Natural killer cell (primary cell): ENCODE data around the gene CLDN22. TPM values are rescaled to one million over a fixed set of nuclear protein-coding genes. Genes with fewer than 3 reads are reported as not detected.
A peak's percentile ranks its signal among the peaks of the same experiment; 100 is the strongest.

Experiments used
- ATAC-seq, 3 donors: fragments of 150-1000 bp in 2 of 3; fragments of 200-7000 bp in 1 of 3; cut with Tn5 transposase; 1 replicate in 1 of 3; 2 replicates in 2 of 3; pipeline ENCODE4 v1.10.0; 2021; ENCODE audit warnings: mild to moderate bottlenecking in 2 of 3, moderate library complexity in 2 of 3
- DNase-seq, 2 donors: peaks; one replicate each; pipeline versions ENCODE4 v3.0.0 to v3.0.0-alpha.2; 2013 to 2021; ENCODE audit warnings: mixed read lengths in 1 of 2
- H3K27ac ChIP-seq: one replicate; pipeline ENCODE4 v1.5.1; 2013; ENCODE audit warnings: mild to moderate bottlenecking, low read length
- H3K27me3 ChIP-seq: one replicate; pipeline ENCODE4 v1.6.1; 2013; ENCODE audit warnings: low read length; ENCODE audit not compliant: control insufficient read depth, insufficient read depth
- H3K36me3 ChIP-seq: one replicate; pipeline ENCODE4 v1.6.1; 2013; ENCODE audit warnings: low read length; ENCODE audit not compliant: control insufficient read depth, insufficient read depth
- H3K4me1 ChIP-seq: one replicate; pipeline ENCODE4 v1.6.1; 2013; ENCODE audit warnings: low read length; ENCODE audit not compliant: control insufficient read depth, insufficient read depth
- H3K4me3 ChIP-seq: one replicate; pipeline ENCODE4 v1.5.1; 2013; ENCODE audit warnings: low read length
- H3K9me3 ChIP-seq: one replicate; pipeline ENCODE4 v1.6.1; 2013; ENCODE audit warnings: low read length; ENCODE audit not compliant: control insufficient read depth, insufficient read depth
- H3K27ac Mint-ChIP-seq, 2 donors: one replicate each; pipeline ENCODE4 v1.8.0; 2022; ENCODE audit warnings: mild to moderate bottlenecking in 2 of 2, mixed read lengths in 2 of 2, moderate library complexity in 1 of 2
- H3K27me3 Mint-ChIP-seq, 2 donors: one replicate each; pipeline ENCODE4 v1.8.0; 2022; ENCODE audit warnings: low read depth in 2 of 2, mixed read lengths in 2 of 2
- H3K36me3 Mint-ChIP-seq: one replicate; pipeline ENCODE4 v1.8.0; 2022; ENCODE audit warnings: mixed read lengths
- H3K4me1 Mint-ChIP-seq, 2 donors: one replicate each; pipeline ENCODE4 v1.8.0; 2022; ENCODE audit warnings: mixed read lengths in 2 of 2
- H3K4me3 Mint-ChIP-seq: one replicate; pipeline ENCODE4 v1.8.0; 2022; ENCODE audit warnings: mild to moderate bottlenecking, moderate library complexity, mixed read lengths
- H3K9me3 Mint-ChIP-seq, 2 donors: one replicate each; pipeline ENCODE4 v1.8.0; 2022; ENCODE audit warnings: mixed read lengths in 2 of 2
- WGBS: methylation state at CpG from one replicate; pipeline ENCODE4 v1.1.7; 2013; ENCODE audit warnings: missing lambda C conversion rate; ENCODE audit not compliant: insufficient coverage; 5-methylcytosine and 5-hydroxymethylcytosine counted together
- intact Hi-C: fragments of 100-400 bp; cut with micrococcal nuclease; formaldehyde crosslinking; loops from one replicate; pipeline ENCODE4 v1.14.2; 2022
- total RNA-seq, 4 donors: library from RNA; stranded (reverse); fragments of 120-200 nt in 1 of 4; gene quantifications; one replicate each; pipeline versions ENCODE4 v1.2.3 to v1.2.4, GENCODE V29; 2013 to 2022
- TF ChIP-seq, protein P1 (sequence below): fragments of 200-600 bp; IDR thresholded peaks from one replicate; pipeline ENCODE4 v1.8.0; 2022; ENCODE audit warnings: antibody characterized with exemption

Gene CLDN22
- total RNA-seq, 3 donors from 2014 or later (not counting 1 experiment from before 2014, with no cell fraction given): 0.25 to 0.60 TPM; not detected in 1

DNA sequence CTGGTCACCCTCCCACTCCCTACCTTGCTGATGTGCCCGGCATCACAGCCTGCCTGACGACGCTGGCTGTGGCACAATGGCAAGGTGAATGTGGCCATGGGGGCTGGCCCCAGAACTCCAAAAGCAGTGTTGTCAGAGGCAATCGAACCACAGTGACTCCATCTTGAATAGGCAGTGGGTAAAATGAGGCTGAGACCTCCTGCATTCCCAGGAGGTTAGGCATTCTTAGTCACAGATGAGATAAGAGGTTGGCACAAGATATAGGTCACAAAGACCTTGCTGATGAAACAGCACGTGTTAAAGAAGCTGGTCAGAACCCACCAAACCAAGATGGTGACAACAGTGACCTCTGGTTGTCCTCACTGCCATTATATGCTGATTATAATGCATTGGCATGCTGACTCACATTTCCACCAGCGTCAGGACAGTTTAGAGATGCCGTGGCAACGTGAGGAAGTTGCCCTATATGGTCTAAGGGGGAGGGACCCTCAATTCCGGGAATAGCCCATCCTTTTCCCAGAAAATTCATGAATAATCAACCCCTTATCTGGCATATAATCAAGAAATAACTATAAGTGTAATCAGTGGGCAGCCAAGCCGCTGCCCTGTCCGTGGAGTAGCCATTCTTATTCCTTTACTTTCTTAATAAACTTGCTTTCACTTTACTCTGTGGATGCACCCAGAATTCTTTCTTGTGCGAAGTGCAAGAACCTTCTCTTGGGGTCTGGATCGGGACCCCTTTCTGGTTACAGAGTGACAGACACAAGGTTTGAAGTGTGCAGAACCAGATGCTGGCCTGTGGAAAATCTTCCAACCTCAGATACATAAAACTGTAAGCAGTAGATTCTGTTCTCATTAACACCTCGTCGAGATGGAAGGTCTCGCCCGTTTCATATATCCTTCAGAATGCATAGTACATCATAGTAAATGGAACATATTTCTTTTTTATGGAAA is 28.9 kb upstream of the CLDN22 start:
- no peak overlapping the region for H3K27ac ChIP-seq
- ATAC-seq (peak in 1 of 3 donors; percentile 40), DNase-seq (no peak)
- no peak overlapping the region for H3K4me3 ChIP-seq
- H3K27me3 Mint-ChIP-seq: peaks cover 9 to 24% of the 10 kb centered on the region in 2 donors
- no peaks in the 10 kb centered on the region for H3K9me3 ChIP-seq
- intact Hi-C loops: no loop called here
- H3K4me3 Mint-ChIP-seq: no peak overlapping the region
- no peaks in the 10 kb centered on the region for H3K36me3 Mint-ChIP-seq
- peaks cover 3% of the 10 kb centered on the region for H3K27me3 ChIP-seq
- WGBS: 75% methylated on average over 9 of the region's 17 CpGs
- TF ChIP-seq, protein P1, sequence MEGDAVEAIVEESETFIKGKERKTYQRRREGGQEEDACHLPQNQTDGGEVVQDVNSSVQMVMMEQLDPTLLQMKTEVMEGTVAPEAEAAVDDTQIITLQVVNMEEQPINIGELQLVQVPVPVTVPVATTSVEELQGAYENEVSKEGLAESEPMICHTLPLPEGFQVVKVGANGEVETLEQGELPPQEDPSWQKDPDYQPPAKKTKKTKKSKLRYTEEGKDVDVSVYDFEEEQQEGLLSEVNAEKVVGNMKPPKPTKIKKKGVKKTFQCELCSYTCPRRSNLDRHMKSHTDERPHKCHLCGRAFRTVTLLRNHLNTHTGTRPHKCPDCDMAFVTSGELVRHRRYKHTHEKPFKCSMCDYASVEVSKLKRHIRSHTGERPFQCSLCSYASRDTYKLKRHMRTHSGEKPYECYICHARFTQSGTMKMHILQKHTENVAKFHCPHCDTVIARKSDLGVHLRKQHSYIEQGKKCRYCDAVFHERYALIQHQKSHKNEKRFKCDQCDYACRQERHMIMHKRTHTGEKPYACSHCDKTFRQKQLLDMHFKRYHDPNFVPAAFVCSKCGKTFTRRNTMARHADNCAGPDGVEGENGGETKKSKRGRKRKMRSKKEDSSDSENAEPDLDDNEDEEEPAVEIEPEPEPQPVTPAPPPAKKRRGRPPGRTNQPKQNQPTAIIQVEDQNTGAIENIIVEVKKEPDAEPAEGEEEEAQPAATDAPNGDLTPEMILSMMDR: no peak
- H3K36me3 ChIP-seq: no peaks in the 10 kb centered on the region
- no peaks in the 10 kb centered on the region for H3K4me1 Mint-ChIP-seq
- no peaks in the 10 kb centered on the region for H3K4me1 ChIP-seq
- no peaks in the 10 kb centered on the region for H3K9me3 Mint-ChIP-seq
- no peak overlapping the region for H3K27ac Mint-ChIP-seq

DNA sequence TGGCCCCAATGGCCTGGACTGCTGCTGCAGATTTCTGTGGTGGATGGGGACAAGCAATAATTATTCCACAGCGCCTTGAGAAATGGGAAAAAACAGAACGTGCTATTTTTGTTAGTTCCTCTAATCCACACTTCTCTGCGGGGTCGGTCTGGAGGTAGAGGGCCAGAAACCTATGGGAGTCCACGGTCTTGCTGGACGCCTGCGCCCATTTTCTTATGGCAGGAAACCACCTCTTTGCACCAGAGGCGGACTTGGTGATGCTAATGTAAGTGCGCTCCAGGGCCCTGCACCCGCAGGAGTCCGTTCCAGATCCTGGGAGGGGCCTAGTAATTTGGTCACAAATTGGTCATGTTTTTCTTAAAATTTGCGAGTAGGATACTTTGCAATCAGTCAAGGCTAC is 28.1 kb upstream of the CLDN22 start:
- Histone ChIP-seq H3K36me3 (no peaks in the 10 kb centered on the region), H3K4me1 (peaks cover 8% of the 10 kb centered on the region), H3K27me3 (peaks cover 10% of the 10 kb centered on the region), H3K4me3 (no peak overlapping the region), H3K9me3 (no peaks in the 10 kb centered on the region), H3K27ac (no peak overlapping the region)
- Mint-ChIP-seq H3K4me3 (no peak overlapping the region), H3K4me1 (peaks cover 2 to 3% of the 10 kb centered on the region in 2 donors), H3K36me3 (no peaks in the 10 kb centered on the region), H3K27me3 (peaks cover 9 to 26% of the 10 kb centered on the region in 2 donors), H3K9me3 (no peaks in the 10 kb centered on the region), H3K27ac (no peak overlapping the region)
- WGBS: 69% methylated on average over 12 of the region's 12 CpGs
- ATAC-seq (no peak), DNase-seq (no peak)
- TF ChIP-seq, protein P1: no peak
- intact Hi-C loops: no loop called here

DNA sequence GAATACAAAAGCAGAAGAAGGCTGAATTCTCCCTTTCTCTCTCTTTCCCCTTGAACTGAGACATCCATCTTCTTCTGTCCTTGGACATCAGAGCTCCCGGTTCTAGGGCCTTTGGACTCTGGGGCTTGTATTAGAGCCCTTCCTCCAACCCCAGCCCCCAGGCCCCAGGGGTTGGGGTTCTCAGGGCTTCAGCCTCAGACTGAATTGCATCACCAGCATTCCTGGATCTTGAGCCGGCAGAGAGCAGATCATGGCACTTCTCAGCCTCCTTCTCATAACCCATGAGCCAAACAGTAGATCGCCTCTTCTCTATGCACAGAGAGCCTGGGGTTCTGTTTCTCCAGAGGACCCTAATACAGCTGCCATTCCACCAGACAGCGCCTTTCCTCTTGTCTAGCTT is 27.5 kb upstream of the CLDN22 start:
- H3K4me1 Mint-ChIP-seq: peaks cover 4 to 5% of the 10 kb centered on the region in 2 donors
- H3K27me3 ChIP-seq: peaks cover 11% of the 10 kb centered on the region
- DNase-seq: no peak
- H3K9me3 Mint-ChIP-seq: no peaks in the 10 kb centered on the region
- no peak overlapping the region for H3K4me3 ChIP-seq
- H3K27me3 Mint-ChIP-seq: peaks cover 9 to 28% of the 10 kb centered on the region in 2 donors
- TF ChIP-seq, protein P1: no peak
- H3K4me3 Mint-ChIP-seq: no peak overlapping the region
- WGBS: 88% methylated on average over 3 of the region's 4 CpGs
- no peak overlapping the region for H3K27ac ChIP-seq
- H3K9me3 ChIP-seq: no peaks in the 10 kb centered on the region
- intact Hi-C loops: no loop called here
- H3K27ac Mint-ChIP-seq: no peak overlapping the region
- no peaks in the 10 kb centered on the region for H3K36me3 ChIP-seq
- ATAC-seq: no peak
- H3K36me3 Mint-ChIP-seq: no peaks in the 10 kb centered on the region
- H3K4me1 ChIP-seq: peaks cover 13% of the 10 kb centered on the region
